Rectal smooth muscle tissue (tissue), 1 donor: Measurements from ENCODE around the gene IQCH.

Experiments used
- H3K27ac ChIP-seq: one replicate; pipeline ENCODE4 v1.7.0; 2013; ENCODE audit warnings: low read depth, low read length, inconsistent platforms
- H3K27me3 ChIP-seq: one replicate; pipeline ENCODE4 v1.7.0; 2013; ENCODE audit warnings: low read length; ENCODE audit not compliant: control insufficient read depth, insufficient read depth
- H3K36me3 ChIP-seq: one replicate; pipeline ENCODE4 v1.7.0; 2013; ENCODE audit warnings: low read length; ENCODE audit not compliant: control insufficient read depth, insufficient read depth
- H3K4me1 ChIP-seq: one replicate; pipeline ENCODE4 v1.7.0; 2013; ENCODE audit warnings: low read length; ENCODE audit not compliant: control insufficient read depth, insufficient read depth
- H3K4me3 ChIP-seq: one replicate; pipeline ENCODE4 v1.7.0; 2013; ENCODE audit warnings: low read length
- H3K9ac ChIP-seq: one replicate; pipeline ENCODE4 v1.7.0; 2013; ENCODE audit warnings: low read length

Gene IQCH

DNA sequence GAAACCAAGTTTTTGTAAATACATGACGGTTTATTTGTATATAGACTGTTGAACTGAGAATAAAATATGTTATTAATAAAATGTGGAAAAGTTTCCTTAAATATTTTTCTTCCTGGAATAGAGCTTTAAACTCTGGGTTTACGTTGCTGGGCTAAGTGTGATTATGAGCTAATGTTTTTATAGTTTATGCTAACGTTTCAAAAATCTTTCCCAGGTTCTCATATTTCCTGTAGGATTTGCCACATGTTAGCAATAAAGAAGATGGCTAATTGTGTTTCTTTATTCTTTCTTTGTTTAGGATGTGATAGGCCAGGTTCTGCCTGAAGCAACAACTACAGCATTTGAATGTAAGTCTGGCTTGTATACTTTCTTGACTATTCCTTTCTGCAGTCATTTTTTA lies 295.1 kb downstream of the IQCH start:
- Histone ChIP-seq H3K4me1 (peaks cover 10% of the 10 kb centered on the region), H3K27ac (no peak overlapping the region), H3K27me3 (no peaks in the 10 kb centered on the region), H3K4me3 (no peak overlapping the region), H3K9ac (no peak overlapping the region), H3K36me3 (no peaks in the 10 kb centered on the region)

DNA sequence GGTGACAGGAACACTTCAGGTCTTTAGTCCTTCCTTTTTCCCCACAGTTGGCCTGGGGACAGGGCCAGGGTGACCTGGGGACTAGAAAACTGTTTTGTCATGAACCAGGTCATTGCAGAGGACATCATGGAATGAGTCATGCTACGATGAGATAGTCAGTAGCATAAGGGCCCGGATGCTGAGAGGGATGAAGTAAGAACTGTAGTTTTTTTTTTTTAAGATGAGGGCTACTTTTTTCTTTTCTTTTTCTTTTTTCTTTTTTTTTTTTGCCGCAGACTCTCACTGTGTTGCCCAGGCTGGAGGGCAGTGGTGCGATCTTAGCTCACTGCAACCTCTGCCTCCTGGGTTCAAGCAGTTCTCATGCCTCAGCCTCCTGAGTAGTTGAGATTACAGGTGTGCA lies 295.9 kb downstream of the IQCH start:
- no peaks in the 10 kb centered on the region for H3K27me3 ChIP-seq
- no peak overlapping the region for H3K27ac ChIP-seq
- no peaks in the 10 kb centered on the region for H3K36me3 ChIP-seq
- H3K9ac ChIP-seq = no peak overlapping the region
- no peak overlapping the region for H3K4me3 ChIP-seq
- H3K4me1 ChIP-seq = peaks cover 10% of the 10 kb centered on the region

DNA sequence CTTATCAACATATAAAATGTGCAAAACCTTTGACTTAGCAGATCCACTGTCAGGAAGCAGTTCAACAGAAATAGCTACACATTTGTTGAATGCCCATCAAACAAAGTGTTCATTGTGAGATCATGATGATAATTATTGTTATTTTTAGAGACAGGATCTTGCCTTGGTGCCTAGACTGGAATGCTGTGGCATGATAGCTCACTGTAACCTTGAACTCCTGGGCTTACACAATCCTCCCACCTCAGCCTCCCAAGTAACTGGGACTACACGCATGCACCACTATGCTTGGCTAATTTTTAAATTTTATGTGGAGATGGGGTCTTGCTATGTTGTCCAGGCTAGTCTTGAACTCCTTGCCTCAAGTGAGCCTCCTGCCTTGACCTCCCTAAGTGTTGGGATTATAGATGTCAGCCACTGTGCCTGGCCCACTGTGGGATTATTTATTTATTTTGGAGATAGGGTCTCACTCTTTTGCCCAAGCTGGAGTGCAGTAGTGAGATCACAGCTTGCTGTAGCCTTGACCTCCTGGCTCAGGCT lies 296.7 kb downstream of the IQCH start:
- no peak overlapping the region for H3K27ac ChIP-seq
- H3K9ac ChIP-seq = no peak overlapping the region
- H3K27me3 ChIP-seq = no peaks in the 10 kb centered on the region
- no peaks in the 10 kb centered on the region for H3K36me3 ChIP-seq
- peaks cover 10% of the 10 kb centered on the region for H3K4me1 ChIP-seq
- H3K4me3 ChIP-seq = no peak overlapping the region
